AG08396 (cell line): ENCODE data around the gene DGAT2.

ENCODE experiments used
- DNase-seq: peaks from one replicate; pipeline ENCODE4 v3.0.0; 2012; ENCODE audit warnings: low spot score, mixed read lengths

The DGAT2 gene

GRCh38 chr11:75826461-75827230, 58.1 kb downstream of the DGAT2 start:
- DNase-seq = no peak

GRCh38 chr11:75827562-75827961, 59.0 kb downstream of the DGAT2 start:
- DNase-seq = no peak

- no peak for DNase-seq
Measured at GRCh38 chr11:75831915-75832502, 63.4 kb downstream of the DGAT2 start.

GRCh38 chr11:75834728-75835127, 66.2 kb downstream of the DGAT2 start:
- no peak for DNase-seq

- DNase-seq = no peak
Measured at GRCh38 chr11:75836417-75836816, 67.8 kb downstream of the DGAT2 start.

- DNase-seq = no peak
Measured at GRCh38 chr11:75839851-75840250, 71.3 kb downstream of the DGAT2 start.

- DNase-seq = no peak
Measured at GRCh38 chr11:75840522-75840921, 71.9 kb downstream of the DGAT2 start.

GRCh38 chr11:75841739-75842138, 73.2 kb downstream of the DGAT2 start:
- no peak for DNase-seq

- no peak for DNase-seq
Measured at GRCh38 chr11:75845324-75845723, 76.7 kb downstream of the DGAT2 start.

GRCh38 chr11:75849894-75850293, 81.3 kb downstream of the DGAT2 start:
- DNase-seq = no peak

GRCh38 chr11:75850787-75851186, 82.2 kb downstream of the DGAT2 start:
- no peak for DNase-seq
